ENCODE data around the gene HS2ST1.

GRCh38 chr1:86990826-86991225, 76.4 kb downstream of the HS2ST1 start:
- TF ChIP-seq ARNTL (CRISPR knock-in tag; IDR thresholded peaks at IDR 0.05; ENCODE audit: borderline replicate concordance, low read depth) (no peak), ISL1 (CRISPR knock-in tag; IDR thresholded peaks at IDR 0.05) (no peak), SNAI2 (CRISPR knock-in tag; IDR thresholded peaks at IDR 0.05) (no peak), CSRNP3 (CRISPR knock-in tag; IDR thresholded peaks at IDR 0.05) (no peak), BACH2 (CRISPR knock-in tag; IDR thresholded peaks at IDR 0.05; ENCODE audit: borderline replicate concordance) (no peak), RARB (CRISPR knock-in tag; IDR thresholded peaks at IDR 0.05) (no peak), ZFP30 (CRISPR knock-in tag; IDR thresholded peaks at IDR 0.05) (no peak), ZFP3 (CRISPR knock-in tag; IDR thresholded peaks at IDR 0.05) (no peak), OSR1 (CRISPR knock-in tag; IDR thresholded peaks at IDR 0.05) (no peak), TSHZ2 (CRISPR knock-in tag; IDR thresholded peaks at IDR 0.05) (no peak), PATZ1 (CRISPR knock-in tag; IDR thresholded peaks at IDR 0.05; ENCODE audit: borderline replicate concordance) (no peak), ZNF565 (CRISPR knock-in tag; conservative IDR thresholded peaks at IDR 0.05; ENCODE audit: low read depth) (no peak)

Measured in SK-N-SH treated with all-trans-retinoic acid at 6 μM for 48 hours (cell line).